ENCODE results near the gene RILPL1. TPM values are rescaled to one million over a fixed set of nuclear protein-coding genes. Genes with fewer than 3 reads are reported as not detected.

RILPL1 gene, protein sequence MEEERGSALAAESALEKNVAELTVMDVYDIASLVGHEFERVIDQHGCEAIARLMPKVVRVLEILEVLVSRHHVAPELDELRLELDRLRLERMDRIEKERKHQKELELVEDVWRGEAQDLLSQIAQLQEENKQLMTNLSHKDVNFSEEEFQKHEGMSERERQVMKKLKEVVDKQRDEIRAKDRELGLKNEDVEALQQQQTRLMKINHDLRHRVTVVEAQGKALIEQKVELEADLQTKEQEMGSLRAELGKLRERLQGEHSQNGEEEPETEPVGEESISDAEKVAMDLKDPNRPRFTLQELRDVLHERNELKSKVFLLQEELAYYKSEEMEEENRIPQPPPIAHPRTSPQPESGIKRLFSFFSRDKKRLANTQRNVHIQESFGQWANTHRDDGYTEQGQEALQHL
- total RNA-seq = 13.3 TPM

DNA sequence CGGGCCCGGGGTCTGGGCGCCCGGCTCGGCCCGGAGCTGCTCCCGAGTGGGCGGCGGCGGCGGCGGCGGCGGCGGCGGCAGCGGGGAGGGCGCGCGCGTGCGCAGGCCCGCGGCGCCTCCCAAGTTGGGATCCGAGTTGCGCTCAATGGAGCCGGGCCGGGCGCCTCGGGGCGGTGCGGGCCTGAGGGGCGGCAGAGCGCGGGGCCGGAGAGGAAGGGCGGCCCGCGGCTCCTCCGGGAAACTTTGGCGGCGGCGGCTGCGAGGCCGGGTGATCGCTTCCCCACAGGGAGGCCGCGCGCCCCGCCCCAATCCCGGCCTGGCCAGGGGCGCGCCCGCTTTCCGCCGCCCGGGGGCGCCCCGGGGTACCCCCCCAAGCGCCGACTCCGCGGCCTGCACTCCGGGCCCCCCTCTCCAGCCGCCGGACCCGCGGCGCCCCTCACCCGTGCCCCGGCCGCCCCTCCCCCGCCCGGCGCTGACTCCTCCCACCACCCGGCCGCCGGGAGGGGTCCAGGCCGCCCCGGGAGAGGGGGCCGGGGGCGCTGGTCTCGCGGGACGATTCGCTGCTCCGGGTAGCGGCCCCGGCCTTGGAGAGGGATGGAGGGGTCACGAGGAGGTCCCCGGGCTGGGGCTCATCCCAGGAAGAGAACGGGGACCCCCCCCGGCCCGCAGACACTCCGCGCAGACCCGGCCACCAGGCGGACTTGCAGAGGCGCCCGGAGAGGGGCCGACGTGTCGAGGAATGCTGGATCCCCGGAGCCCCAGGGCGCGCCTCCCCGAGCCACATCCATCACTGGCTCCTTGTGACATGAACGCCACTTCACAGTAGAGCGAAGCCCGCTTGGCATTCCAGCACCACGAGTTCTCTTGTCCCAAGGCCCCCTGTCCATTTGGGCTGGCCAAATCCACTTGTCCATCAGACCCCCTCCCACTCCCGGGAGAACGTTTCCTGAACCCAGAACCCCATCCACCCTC, at the start of gene RILPL1:
TSS of gene RILPL1 (minus strand) at position 48 of the 972 bp plus-strand sequence. CDS start 237 bp downstream, outside the sequence.

DNA sequence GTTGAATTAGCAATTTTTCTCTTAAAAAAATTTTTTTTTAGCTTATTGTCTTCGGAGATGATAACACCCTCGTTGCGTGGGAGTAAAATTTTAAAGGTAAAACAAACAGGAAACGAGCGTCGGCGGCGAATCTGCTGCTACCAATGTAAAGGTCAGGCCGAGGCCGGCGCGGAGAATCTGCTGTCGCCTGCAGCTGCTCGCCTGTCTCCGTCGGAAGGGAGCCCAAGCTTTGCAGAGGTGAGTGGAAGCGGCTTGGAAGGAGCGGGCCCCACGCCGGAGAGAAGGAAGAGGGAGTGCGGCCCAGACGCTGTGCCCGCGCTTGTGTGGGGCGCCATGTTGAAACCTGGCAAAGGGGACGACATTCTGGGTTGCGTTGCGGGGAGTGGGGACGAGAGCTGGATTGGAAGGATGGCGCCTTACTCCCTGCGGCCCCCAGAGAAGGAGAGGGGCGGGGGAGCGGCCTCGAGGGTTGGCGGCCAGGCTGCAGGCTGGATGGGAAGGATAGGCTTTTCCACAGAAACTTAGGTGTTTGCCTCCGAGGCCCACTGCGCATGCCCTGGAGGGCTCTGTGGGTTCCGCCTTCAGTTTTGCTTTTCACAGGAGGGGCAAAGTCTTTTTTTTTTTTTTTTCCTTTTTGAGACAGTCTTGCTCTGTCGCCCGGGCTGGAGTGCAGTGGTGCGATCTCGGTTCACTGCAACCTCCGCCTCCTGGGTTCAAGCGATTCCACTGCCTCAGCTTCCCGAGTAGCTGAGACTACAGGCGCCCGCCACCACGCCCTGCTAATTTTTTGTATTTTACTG, 75.3 kb downstream of the RILPL1 start, which contains the start of gene SNRNP35:
TSS of gene SNRNP35 (plus strand) at position 160 of the 800 bp plus-strand sequence. CDS start 7,402 bp downstream, outside the sequence.

DNA sequence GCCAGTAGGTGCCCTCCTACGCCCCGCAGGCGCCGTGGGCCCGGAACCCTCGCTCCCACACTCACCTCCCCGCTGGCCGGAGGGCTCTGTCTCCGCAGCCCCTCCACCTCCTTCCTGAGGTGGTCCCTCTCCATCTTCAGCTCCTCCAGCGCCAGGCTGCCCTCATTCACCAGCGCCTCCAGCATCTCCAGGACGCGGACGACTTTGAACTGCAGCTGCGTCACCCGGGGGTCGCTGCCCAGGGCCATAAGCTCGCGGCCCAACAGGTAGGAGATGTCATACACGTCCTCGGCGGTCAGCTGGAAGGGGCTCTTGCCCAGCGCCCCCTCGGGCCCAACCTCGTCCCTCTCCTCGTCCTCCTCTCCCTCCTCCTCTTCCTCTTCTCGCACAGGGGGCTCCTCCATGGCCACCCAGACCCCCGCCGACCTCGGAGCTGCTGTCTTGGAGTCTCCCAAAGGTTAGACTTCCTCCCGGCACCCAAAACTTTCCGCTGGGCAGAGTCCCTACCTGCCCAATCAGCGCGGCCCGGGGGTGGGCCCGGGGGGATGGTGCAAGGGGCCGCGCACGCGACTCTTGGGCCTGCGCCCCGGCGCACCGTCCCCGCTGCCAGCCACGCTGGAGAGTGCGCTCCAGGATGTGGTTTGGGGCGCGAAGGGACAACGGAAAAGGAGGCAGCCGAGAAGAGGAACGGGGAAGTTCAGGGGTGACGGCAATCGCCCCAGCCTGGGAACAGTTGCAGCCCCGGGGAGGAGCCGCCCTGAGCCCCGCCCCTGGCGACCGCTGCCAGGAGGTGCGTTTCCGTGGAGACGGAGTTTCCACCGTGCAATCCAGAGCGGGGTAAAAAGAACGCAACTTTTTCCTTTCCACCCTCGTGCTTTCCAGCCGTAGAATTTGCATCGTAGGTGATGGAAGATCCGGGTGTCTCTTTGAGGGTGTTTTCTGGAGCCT, 97.2 kb downstream of the RILPL1 start, which contains the start of gene RILPL2:
TSS of gene RILPL2 (minus strand) at position 668 of the 948 bp plus-strand sequence. CDS start at position 404, 264 bp downstream.

Small RNA genes within 50 kb of the gene (small RNA-seq; reads per million reads assigned to genes)
- gene AC145423.2 (ENCODE audit: low replicate concordance) = not detected
- gene MIR3908 (ENCODE audit: low replicate concordance) = not detected

Other genes starting within 250 kb of the RILPL1 start
- gene SBNO1, start 168.9 kb downstream of the RILPL1 start, total RNA-seq = 18.9 TPM
- gene KMT5A, start 149.6 kb downstream of the RILPL1 start, total RNA-seq = 31.5 TPM
- gene RILPL2, start 97.0 kb downstream of the RILPL1 start, total RNA-seq = 4.4 TPM
- 22.5 TPM for gene SNRNP35, start 75.6 kb downstream of the RILPL1 start, total RNA-seq
- 142 TPM for gene TMED2, start 50.8 kb upstream of the RILPL1 start, total RNA-seq
- gene DDX55, start 68.4 kb upstream of the RILPL1 start, total RNA-seq = 17.2 TPM
- gene EIF2B1, start 100.0 kb upstream of the RILPL1 start, total RNA-seq = 46.5 TPM
- gene GTF2H3, start 100.1 kb upstream of the RILPL1 start, total RNA-seq = 22.0 TPM
- 19.6 TPM for gene TCTN2, start 137.4 kb upstream of the RILPL1 start, total RNA-seq
- gene ATP6V0A2, start 178.6 kb upstream of the RILPL1 start, total RNA-seq = 15.6 TPM
- 1.3 TPM for gene DNAH10, start 228.6 kb upstream of the RILPL1 start, total RNA-seq

Data from metanephros (tissue), 2 donors.